H7 (cell line): Measurements from ENCODE around the gene BANF1. TPM values are rescaled to one million over a fixed set of nuclear protein-coding genes. Genes with fewer than 3 reads are reported as not detected.

Experiments used
- DNase-seq: peaks from one replicate; pipeline ENCODE4 v3.0.0; 2012
- H3K27me3 ChIP-seq: 2 replicates; pipeline ENCODE4 v1.6.0; 2011; ENCODE audit warnings: mild to moderate bottlenecking, low read length; ENCODE audit not compliant: control insufficient read depth, insufficient read depth
- H3K36me3 ChIP-seq: replicated peaks from 2 replicates; pipeline ENCODE4 v1.5.1; 2011; ENCODE audit warnings: low read length; ENCODE audit not compliant: control insufficient read depth, insufficient read depth
- H3K4me3 ChIP-seq: 2 replicates; pipeline ENCODE4 v1.5.1; 2011; ENCODE audit warnings: low read depth, mild to moderate bottlenecking, control low read depth, low read length, moderate library complexity; ENCODE audit not compliant: insufficient read depth
- total RNA-seq: library from RNA; depleted of rRNA; stranded (reverse); fragments of >200 nt; shearing (Covaris generic); gene quantifications from 2 replicates; pipeline ENCODE4 v1.2.3, GENCODE V29; 2014; rRNA removed

Gene BANF1
- total RNA-seq, 1 experiment from 2014 or later: 57.4 TPM

GRCh38 chr11:66050581-66051231, 48.4 kb downstream of the BANF1 start:
- DNase-seq: peak; percentile 61
- Histone ChIP-seq H3K4me3 (no peak overlapping the region; the same call in 1 of the 2 replicates), H3K36me3 (peaks cover 12% of the 10 kb centered on the region), H3K27me3 (no peaks in the 10 kb centered on the region)

DNA sequence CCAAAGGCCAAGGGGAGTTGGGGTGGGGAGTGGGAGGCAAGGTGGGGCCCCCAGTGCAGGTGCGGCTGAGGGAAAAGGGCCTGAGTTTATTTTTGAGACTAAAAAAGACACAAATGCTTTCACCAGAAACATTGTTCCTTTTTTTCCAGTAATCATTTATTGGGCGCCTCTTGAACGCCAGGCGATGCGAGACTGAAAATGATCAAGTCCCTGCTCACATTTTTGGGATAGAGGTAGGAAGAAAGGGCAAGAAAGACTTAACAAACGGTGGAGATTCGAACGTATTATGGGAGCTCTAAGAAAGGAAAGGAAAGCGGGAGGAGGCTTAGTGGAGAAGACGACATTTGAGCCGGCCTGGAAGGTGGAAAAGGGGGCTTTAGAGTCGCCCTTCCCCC, 49.1 kb downstream of the BANF1 start:
- Histone ChIP-seq H3K27me3 (no peaks in the 10 kb centered on the region), H3K36me3 (peaks cover 14% of the 10 kb centered on the region), H3K4me3 (peak overlapping the region; percentile 93)
- no peak for DNase-seq

DNA sequence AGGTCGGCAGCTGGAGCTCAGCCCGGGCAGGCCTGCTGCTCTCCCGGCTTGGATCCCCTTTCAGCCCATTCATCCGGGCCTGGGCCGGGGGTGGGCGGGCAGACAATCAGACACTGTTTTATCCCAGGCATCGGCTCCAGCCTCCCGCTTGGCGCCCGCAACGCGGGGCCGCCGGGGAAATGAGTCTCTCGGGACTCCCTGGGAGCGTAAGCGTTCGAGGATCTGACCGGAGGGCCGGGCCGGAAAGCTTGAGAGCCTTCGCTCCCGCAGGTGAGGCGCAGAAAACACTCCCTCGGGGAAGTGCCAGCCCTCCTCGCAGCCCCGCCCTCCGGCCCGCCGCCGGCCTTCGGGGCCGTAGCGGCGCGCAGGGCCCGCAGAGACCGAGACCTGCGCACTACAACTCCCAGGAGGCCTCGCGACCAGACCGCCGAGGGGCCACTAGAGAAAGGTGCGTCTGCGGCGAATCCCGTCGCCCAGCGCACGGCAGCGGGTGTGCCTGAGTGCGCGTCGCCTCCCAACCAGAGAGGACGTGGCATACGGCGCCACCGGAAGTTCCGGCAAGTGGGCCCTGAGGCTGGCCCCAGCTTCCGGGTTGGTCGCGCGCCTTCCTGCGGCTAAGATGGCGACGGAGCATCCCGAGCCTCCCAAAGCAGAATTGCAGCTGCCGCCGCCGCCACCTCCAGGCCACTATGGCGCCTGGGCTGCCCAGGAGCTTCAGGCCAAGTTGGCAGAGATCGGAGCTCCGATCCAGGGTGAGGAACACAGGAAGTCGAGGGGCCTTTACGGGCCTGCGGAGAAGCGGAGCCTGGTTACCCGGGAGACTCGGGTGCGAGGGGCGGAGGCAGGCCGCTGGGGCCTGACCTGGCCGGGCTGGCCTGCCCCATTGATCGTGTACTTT, 49.7 kb downstream of the BANF1 start, which contains the start of gene SF3B2:
SF3B2 (plus strand) TSS at position 599 of the 898 bp plus-strand sequence; CDS start at position 620, 21 bp downstream.
- peaks cover 19% of the 10 kb centered on the region for H3K36me3 ChIP-seq
- no peaks in the 10 kb centered on the region for H3K27me3 ChIP-seq
- peak within 1 kb of the TSS; percentile 93 for H3K4me3 ChIP-seq
- DNase-seq: peak; percentile 97

GRCh38 chr11:66052664-66052982, 50.3 kb downstream of the BANF1 start:
- H3K27me3 ChIP-seq: no peaks in the 10 kb centered on the region
- DNase-seq: no peak
- H3K36me3 ChIP-seq: peaks cover 22% of the 10 kb centered on the region
- peak overlapping the region; percentile 93 for H3K4me3 ChIP-seq

Other genes starting within 250 kb of the BANF1 start
- 6.7 and 7.8 TPM in 2 replicates for gene AP5B1, start 221.5 kb upstream of the BANF1 start, total RNA-seq
- 1.2 and 1.4 TPM in 2 replicates for gene OVOL1, start 215.4 kb upstream of the BANF1 start, total RNA-seq
- gene SNX32, start 168.5 kb upstream of the BANF1 start, total RNA-seq: 0.26 and 0.80 TPM in 2 replicates
- gene CFL1, start 144.3 kb upstream of the BANF1 start, total RNA-seq: 916 and 1,083 TPM in 2 replicates
- 38.0 and 49.7 TPM in 2 replicates for gene MUS81, start 142.1 kb upstream of the BANF1 start, total RNA-seq
- gene EFEMP2, start 129.7 kb upstream of the BANF1 start, total RNA-seq: 8.5 and 13.2 TPM in 2 replicates
- gene CTSW, start 122.7 kb upstream of the BANF1 start, total RNA-seq: not detected in 2 replicates
- gene FIBP, start 114.0 kb upstream of the BANF1 start, total RNA-seq: 113 and 139 TPM in 2 replicates
- 39.2 and 42.4 TPM in 2 replicates for gene CCDC85B, start 111.8 kb upstream of the BANF1 start, total RNA-seq
- gene FOSL1, start 102.1 kb upstream of the BANF1 start, total RNA-seq: 0.48 and 1.0 TPM in 2 replicates
- 23.9 and 29.1 TPM in 2 replicates for gene C11orf68, start 83.4 kb upstream of the BANF1 start, total RNA-seq
- 88.1 and 97.5 TPM in 2 replicates for gene DRAP1, start 83.1 kb upstream of the BANF1 start, total RNA-seq
- gene TSGA10IP, start 57.0 kb upstream of the BANF1 start, total RNA-seq: 1.7 and 4.1 TPM in 2 replicates
- 27.5 and 34.6 TPM in 2 replicates for gene SART1, start 40.8 kb upstream of the BANF1 start, total RNA-seq
- gene EIF1AD, start 346 bp upstream of the BANF1 start, total RNA-seq: 37.7 and 39.9 TPM in 2 replicates
- gene CST6, start 9.5 kb downstream of the BANF1 start, total RNA-seq: 0.48 TPM in 1 of 2 replicates, not detected in the other
- not detected in 2 replicates for gene CATSPER1, start 24.0 kb downstream of the BANF1 start, total RNA-seq
- gene GAL3ST3, start 46.7 kb downstream of the BANF1 start, total RNA-seq: 21.7 and 23.1 TPM in 2 replicates
- gene SF3B2, start 49.9 kb downstream of the BANF1 start, total RNA-seq: 194 and 221 TPM in 2 replicates
- gene PACS1, start 67.8 kb downstream of the BANF1 start, total RNA-seq: 16.2 and 20.1 TPM in 2 replicates